Tibial nerve (tissue), 4 donors: Measurements from ENCODE around the gene SPATS2. TPM values are rescaled to one million over a fixed set of nuclear protein-coding genes. Genes with fewer than 3 reads are reported as not detected.

ENCODE experiments used
- DNase-seq, 2 donors: peaks; one replicate each; pipeline ENCODE4 v3.0.0-alpha.2; 2019; ENCODE audit warnings: low spot score in 2 of 2
- H3K27ac ChIP-seq, 4 donors: fragments of 200-600 bp; sonication (generic) in 3 of 4; one replicate each; pipeline ENCODE4 v1.5.1; 2017 to 2019; ENCODE audit warnings: mild to moderate bottlenecking in 1 of 4
- H3K27me3 ChIP-seq, 2 donors: fragments of 200-600 bp; sonication (generic) in 1 of 2; one replicate each; pipeline versions ENCODE4 v1.5.1 to v1.6.0; 2017 to 2019
- H3K36me3 ChIP-seq, 3 donors: fragments of 200-600 bp; sonication (generic); one replicate each; pipeline ENCODE4 v1.5.1; 2018 to 2019
- H3K4me1 ChIP-seq, 4 donors: fragments of 200-600 bp; sonication (generic) in 3 of 4; one replicate each; pipeline ENCODE4 v1.5.1; 2017 to 2019
- H3K4me3 ChIP-seq, 4 donors: fragments of 200-600 bp; sonication (generic) in 3 of 4; one replicate each; pipeline ENCODE4 v1.5.1; 2017 to 2019; ENCODE audit warnings: mild to moderate bottlenecking in 1 of 4, moderate library complexity in 1 of 4
- H3K9me3 ChIP-seq, 4 donors: fragments of 200-600 bp; sonication (generic) in 3 of 4; one replicate each; pipeline ENCODE4 v1.5.1; 2017 to 2019
- CTCF ChIP-seq, 5 experiments: fragments of 200-600 bp in 3 of 5; fragments of 450-650 bp in 2 of 5; sonication (generic) in 3 of 5; IDR thresholded peaks; one replicate each; pipeline ENCODE4 v1.5.1; 2016 to 2019; ENCODE audit warnings: antibody characterized with exemption in 5 of 5, mild to moderate bottlenecking in 3 of 5, moderate library complexity in 2 of 5
- EP300 ChIP-seq, 2 donors: sonication (generic); formaldehyde crosslinking; IDR thresholded peaks; one replicate each; pipeline ENCODE4 v1.6.1; 2017; ENCODE audit warnings: antibody characterized with exemption in 2 of 2, mild to moderate bottlenecking in 1 of 2
- POLR2A ChIP-seq, 2 donors: fragments of 450-650 bp; IDR thresholded peaks; one replicate each; pipeline ENCODE4 v1.6.1; 2017; ENCODE audit warnings: antibody characterized with exemption in 2 of 2, mild to moderate bottlenecking in 2 of 2, moderate library complexity in 2 of 2
- WGBS, 2 donors: methylation state at CpG; one replicate each; pipeline ENCODE4 v1.1.5; 2018; 5-methylcytosine and 5-hydroxymethylcytosine counted together
- total RNA-seq, 4 donors: library from RNA; depleted of rRNA; stranded (reverse); fragments of >200 nt; gene quantifications; one replicate each; pipeline ENCODE4 v1.1.0, GENCODE V29; 2016

The SPATS2 gene
- total RNA-seq, 4 donors from 2014 or later: 5.9 to 14.7 (median 9.8) TPM

GRCh38 chr12:49323524-49324097 lies 43.7 kb upstream of the SPATS2 start:
- WGBS, 2 donors: 8 to 13% methylated on average over 18 to 19 of the region's 19 CpGs
- DNase-seq: no peak
- Histone ChIP-seq H3K27me3 (no peaks in the 10 kb centered on the region), H3K9me3 (no peaks in the 10 kb centered on the region), H3K4me1 (peaks cover 0 to 16% (median 4%) of the 10 kb centered on the region in 4 donors), H3K4me3 (peak overlapping the region; percentile 52 to 97 (median 72)), H3K27ac (no peak overlapping the region), H3K36me3 (no peaks in the 10 kb centered on the region)
- no peak for TF ChIP-seq EP300 (IDR thresholded peaks at IDR 0.05)
- TF ChIP-seq POLR2A (IDR thresholded peaks at IDR 0.05): no peak
- TF ChIP-seq CTCF (IDR thresholded peaks at IDR 0.05): no peak

- 84 to 100% methylated on average over 5 to 6 of the region's 6 CpGs for WGBS, 2 donors
- H3K9me3 ChIP-seq: no peaks in the 10 kb centered on the region
- no peak overlapping the region for H3K4me3 ChIP-seq
- TF ChIP-seq EP300 (IDR thresholded peaks at IDR 0.05) (no peak), POLR2A (IDR thresholded peaks at IDR 0.05) (no peak), CTCF (IDR thresholded peaks at IDR 0.05) (no peak)
- H3K27me3 ChIP-seq: peaks cover 0 to 1% of the 10 kb centered on the region in 2 donors
- peaks cover 0 to 16% (median 4%) of the 10 kb centered on the region in 4 donors for H3K4me1 ChIP-seq
- no peak overlapping the region for H3K27ac ChIP-seq
- DNase-seq: no peak
- H3K36me3 ChIP-seq: no peaks in the 10 kb centered on the region
These were observed 41.7 kb upstream of the SPATS2 start for GRCh38 chr12:49325606-49326005.

GRCh38 chr12:49327368-49327767 lies 39.9 kb upstream of the SPATS2 start:
- Histone ChIP-seq H3K9me3 (no peaks in the 10 kb centered on the region), H3K4me1 (peaks cover 0 to 21% (median 8%) of the 10 kb centered on the region in 4 donors), H3K27ac (no peak overlapping the region), H3K36me3 (no peaks in the 10 kb centered on the region), H3K27me3 (peaks cover 0 to 12% of the 10 kb centered on the region in 2 donors), H3K4me3 (no peak overlapping the region)
- no peak for TF ChIP-seq POLR2A (IDR thresholded peaks at IDR 0.05)
- no peak for TF ChIP-seq CTCF (IDR thresholded peaks at IDR 0.05)
- no peak for TF ChIP-seq EP300 (IDR thresholded peaks at IDR 0.05)
- no peak for DNase-seq

GRCh38 chr12:49327887-49328286 lies 39.4 kb upstream of the SPATS2 start:
- DNase-seq: no peak
- peaks cover 0 to 22% (median 8%) of the 10 kb centered on the region in 4 donors for H3K4me1 ChIP-seq
- H3K4me3 ChIP-seq: no peak overlapping the region
- H3K27ac ChIP-seq: no peak overlapping the region
- WGBS, 2 donors: 93 to 94% methylated on average over 2 of the region's 2 CpGs
- H3K27me3 ChIP-seq: peaks cover 0 to 17% of the 10 kb centered on the region in 2 donors
- no peak for TF ChIP-seq POLR2A (IDR thresholded peaks at IDR 0.05)
- no peak for TF ChIP-seq EP300 (IDR thresholded peaks at IDR 0.05)
- no peak for TF ChIP-seq CTCF (IDR thresholded peaks at IDR 0.05)
- no peaks in the 10 kb centered on the region for H3K9me3 ChIP-seq
- H3K36me3 ChIP-seq: no peaks in the 10 kb centered on the region

- no peaks in the 10 kb centered on the region for H3K9me3 ChIP-seq
- TF ChIP-seq EP300 (IDR thresholded peaks at IDR 0.05): no peak
- no peak for TF ChIP-seq POLR2A (IDR thresholded peaks at IDR 0.05)
- no peak for TF ChIP-seq CTCF (IDR thresholded peaks at IDR 0.05)
- H3K4me1 ChIP-seq: peaks cover 0 to 19% (median 7%) of the 10 kb centered on the region in 4 donors
- no peak overlapping the region for H3K27ac ChIP-seq
- no peak overlapping the region for H3K4me3 ChIP-seq
- peaks cover 0 to 26% of the 10 kb centered on the region in 2 donors for H3K27me3 ChIP-seq
- 93 to 97% methylated on average over 12 of the region's 12 CpGs for WGBS, 2 donors
- H3K36me3 ChIP-seq: no peaks in the 10 kb centered on the region
- DNase-seq: no peak
These were observed 38.4 kb upstream of the SPATS2 start for GRCh38 chr12:49328816-49329215.
